A673 (cell line): ENCODE measurements around the gene TMEM14A. TPM values are rescaled to one million over a fixed set of nuclear protein-coding genes. Genes with fewer than 3 reads are reported as not detected.
"Not testable (repeated sequence)": the region's sequence is repeated elsewhere in the genome, so short reads cannot be mapped to it uniquely, and the experiment has no call there.

Experiments
- BruUV-seq: library from RNA; stranded (reverse); fragments of 400-500 nt; replicated peaks from 2 replicates; lab custom pipeline; 2021; lab: Mats Ljungman, UMichigan
- CTCF ChIA-PET: fragments of 300-600 bp; sonication (Branson Sonifier 250); formaldehyde crosslinking; loops from one replicate; lab custom pipeline; 2022; ENCODE audit warnings: antibody characterized with exemption; lab: Charles Lee
- POLR2A ChIA-PET: fragments of 300-600 bp; sonication (Branson Sonifier 250); formaldehyde crosslinking; loops from one replicate; lab custom pipeline; 2022; ENCODE audit warnings: antibody characterized with exemption; ENCODE audit not compliant: low non-redundant PET; lab: Charles Lee
- DNase-seq: peaks from one replicate; pipeline ENCODE4 v3.0.0-alpha.2; 2015; ENCODE audit warnings: low spot score
- H3K27ac ChIP-seq: fragments of 200-600 bp; sonication (generic); 2 replicates; pipeline ENCODE4 v1.5.1; 2016; ENCODE audit warnings: mixed run types, low read depth, mild to moderate bottlenecking, mixed read lengths, antibody characterized with exemption, low read length; ENCODE audit not compliant: poor library complexity, severe bottlenecking
- H3K27me3 ChIP-seq: fragments of 200-600 bp; sonication (generic); replicated peaks from 2 replicates; pipeline ENCODE4 v1.6.1; 2017; ENCODE audit warnings: mixed run types, low read depth, mild to moderate bottlenecking, mixed read lengths, antibody characterized with exemption, low read length; ENCODE audit not compliant: insufficient read depth, poor library complexity
- H3K36me3 ChIP-seq: fragments of 200-600 bp; sonication (generic); 2 replicates; pipeline ENCODE4 v1.6.1; 2016; ENCODE audit warnings: mixed run types, mild to moderate bottlenecking, mixed read lengths, antibody characterized with exemption, low read length; ENCODE audit not compliant: insufficient read depth, poor library complexity, severe bottlenecking
- H3K4me1 ChIP-seq: fragments of 200-600 bp; sonication (generic); 2 replicates; pipeline ENCODE4 v1.6.1; 2017; ENCODE audit warnings: mixed run types, mild to moderate bottlenecking, mixed read lengths, antibody characterized with exemption, low read length; ENCODE audit not compliant: insufficient read depth, poor library complexity, severe bottlenecking
- H3K4me3 ChIP-seq: fragments of 200-600 bp; sonication (generic); 2 replicates; pipeline ENCODE4 v1.5.1; 2016; ENCODE audit warnings: low read depth, mixed run types, mild to moderate bottlenecking, mixed read lengths, low read length; ENCODE audit not compliant: poor library complexity, severe bottlenecking
- H3K9me3 ChIP-seq: fragments of 200-600 bp; sonication (generic); 2 replicates; pipeline ENCODE4 v1.6.1; 2016; ENCODE audit warnings: mixed run types, low read depth, mild to moderate bottlenecking, mixed read lengths, antibody characterized with exemption, low read length; ENCODE audit not compliant: poor library complexity, severe bottlenecking
- EZH2 ChIP-seq: fragments of 200-600 bp; sonication (generic); IDR thresholded peaks from 2 replicates; pipeline ENCODE4 v1.6.1; 2017; ENCODE audit warnings: borderline replicate concordance, low read depth, mild to moderate bottlenecking, mixed read lengths, antibody characterized with exemption, low read length; ENCODE audit not compliant: poor library complexity, severe bottlenecking
- intact Hi-C: fragments of 100-400 bp; cut with micrococcal nuclease; formaldehyde crosslinking; loops from one replicate; pipeline ENCODE4 v1.10.0; 2022; ENCODE audit not compliant: unreplicated experiment
- total RNA-seq: library from RNA; stranded (reverse); gene quantifications from 2 replicates; pipeline ENCODE4 v1.2.3, GENCODE V29; 2021
- TF ChIP-seq, protein P1 (sequence below): fragments of 300-800, 200-600 bp; sonication (generic); conservative IDR thresholded peaks from 2 replicates; pipeline ENCODE4 v1.5.1; 2017; ENCODE audit warnings: low read depth, mild to moderate bottlenecking, antibody characterized with exemption, low read length, moderate library complexity, mixed read lengths

The TMEM14A gene
- total RNA-seq, 1 experiment from 2014 or later, result 8.4 TPM

DNA sequence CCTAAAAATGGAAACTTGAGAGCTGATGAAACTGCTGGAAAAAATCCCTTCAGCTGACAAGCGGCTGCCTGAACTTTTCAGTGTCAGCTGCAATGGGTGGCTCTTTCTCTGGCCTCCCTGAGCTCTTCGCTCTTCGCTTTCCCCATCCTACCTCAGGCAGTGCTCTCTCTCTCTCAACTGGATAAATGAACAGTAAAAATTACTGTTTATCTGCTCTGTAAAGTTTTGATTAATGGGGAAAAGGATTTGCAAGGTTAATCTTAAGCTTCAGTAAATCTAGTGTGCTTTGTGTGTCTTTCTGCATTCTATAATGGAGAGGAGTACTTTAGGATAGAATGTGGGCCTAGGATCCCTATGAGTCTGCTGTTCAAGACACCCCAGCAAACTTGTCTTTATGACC, 35.1 kb downstream of the TMEM14A start:
- no peaks in the 10 kb centered on the region for H3K4me1 ChIP-seq
- ChIA-PET POLR2A (no interaction called here), CTCF (no interaction called here)
- no TSS peak for BruUV-seq
- H3K27ac ChIP-seq, result no peak overlapping the region
- no peaks in the 10 kb centered on the region for H3K36me3 ChIP-seq
- DNase-seq, result no peak
- H3K27me3 ChIP-seq, result no peaks in the 10 kb centered on the region
- H3K4me3 ChIP-seq, result no peak overlapping the region
- peaks cover 7% of the 10 kb centered on the region for H3K9me3 ChIP-seq
- TF ChIP-seq EZH2, result no peak
- TF ChIP-seq, protein P1, sequence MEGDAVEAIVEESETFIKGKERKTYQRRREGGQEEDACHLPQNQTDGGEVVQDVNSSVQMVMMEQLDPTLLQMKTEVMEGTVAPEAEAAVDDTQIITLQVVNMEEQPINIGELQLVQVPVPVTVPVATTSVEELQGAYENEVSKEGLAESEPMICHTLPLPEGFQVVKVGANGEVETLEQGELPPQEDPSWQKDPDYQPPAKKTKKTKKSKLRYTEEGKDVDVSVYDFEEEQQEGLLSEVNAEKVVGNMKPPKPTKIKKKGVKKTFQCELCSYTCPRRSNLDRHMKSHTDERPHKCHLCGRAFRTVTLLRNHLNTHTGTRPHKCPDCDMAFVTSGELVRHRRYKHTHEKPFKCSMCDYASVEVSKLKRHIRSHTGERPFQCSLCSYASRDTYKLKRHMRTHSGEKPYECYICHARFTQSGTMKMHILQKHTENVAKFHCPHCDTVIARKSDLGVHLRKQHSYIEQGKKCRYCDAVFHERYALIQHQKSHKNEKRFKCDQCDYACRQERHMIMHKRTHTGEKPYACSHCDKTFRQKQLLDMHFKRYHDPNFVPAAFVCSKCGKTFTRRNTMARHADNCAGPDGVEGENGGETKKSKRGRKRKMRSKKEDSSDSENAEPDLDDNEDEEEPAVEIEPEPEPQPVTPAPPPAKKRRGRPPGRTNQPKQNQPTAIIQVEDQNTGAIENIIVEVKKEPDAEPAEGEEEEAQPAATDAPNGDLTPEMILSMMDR, result no peak
- intact Hi-C loops, result no loop called here

DNA sequence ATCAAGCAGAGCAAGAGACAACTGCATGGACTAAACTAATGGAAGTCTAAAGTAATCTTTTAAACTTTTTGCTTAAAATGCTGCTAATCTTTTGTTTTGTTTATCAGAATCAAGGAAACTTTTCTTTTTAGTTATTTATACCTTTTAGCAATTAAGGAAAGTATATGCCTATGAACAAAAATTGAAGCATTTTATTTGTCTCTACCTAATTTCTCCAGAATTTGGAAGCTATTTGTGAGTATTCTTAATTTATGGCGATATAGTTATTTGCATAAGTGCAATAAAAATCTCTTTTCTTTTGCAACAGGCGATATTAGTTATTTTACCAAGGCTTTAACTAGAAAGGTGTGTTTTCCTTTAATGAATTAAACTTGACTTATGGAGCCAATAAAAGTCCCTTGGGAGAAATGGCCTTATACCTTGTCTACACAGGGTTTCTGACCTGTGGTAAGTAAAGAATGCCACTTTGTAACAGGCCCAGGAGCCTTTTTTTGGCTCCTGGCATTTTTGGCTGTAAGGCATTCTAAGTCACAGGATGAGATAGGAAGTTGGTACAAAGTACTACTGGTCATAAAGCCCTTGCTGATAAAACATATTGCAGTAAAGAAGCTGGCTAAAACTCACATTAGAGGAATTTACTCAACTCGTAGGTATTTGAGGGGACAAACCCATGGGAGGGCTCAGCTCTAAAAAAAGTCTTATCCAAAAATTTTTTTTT, 37.2 kb downstream of the TMEM14A start:
- Histone ChIP-seq H3K36me3 (no peaks in the 10 kb centered on the region), H3K4me1 (no peaks in the 10 kb centered on the region), H3K27me3 (no peaks in the 10 kb centered on the region), H3K9me3 (peaks cover 7% of the 10 kb centered on the region), H3K27ac (no peak overlapping the region), H3K4me3 (no peak overlapping the region)
- intact Hi-C loops, result no loop called here
- DNase-seq, result no peak
- CTCF ChIA-PET, result no interaction called here
- POLR2A ChIA-PET, result no interaction called here
- no TSS peak for BruUV-seq
- TF ChIP-seq, protein P1, result no peak
- no peak for TF ChIP-seq EZH2

DNA sequence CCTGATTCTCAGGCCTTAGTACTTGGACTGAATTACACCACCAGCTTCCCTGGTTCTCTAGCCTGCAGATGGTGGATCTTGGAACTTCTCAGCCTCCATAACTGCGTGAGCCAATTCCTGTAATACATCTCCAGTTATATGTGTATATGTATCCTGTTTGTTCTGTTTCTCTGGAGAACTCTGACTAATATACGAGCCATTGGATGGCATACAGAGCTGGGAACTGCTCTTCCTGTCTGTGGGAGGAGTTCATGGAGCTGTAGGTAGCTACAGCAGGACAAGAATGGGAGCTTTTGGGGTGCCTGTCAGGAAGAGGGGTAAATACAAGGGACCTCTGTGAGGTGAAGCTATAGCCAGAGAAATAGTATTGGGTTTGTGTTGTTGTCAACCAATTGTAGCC, 41.2 kb downstream of the TMEM14A start:
- ChIA-PET POLR2A (no interaction called here), CTCF (no interaction called here)
- Histone ChIP-seq H3K9me3 (peaks cover 7% of the 10 kb centered on the region), H3K27ac (no peak overlapping the region), H3K36me3 (no peaks in the 10 kb centered on the region), H3K4me3 (no peak overlapping the region), H3K4me1 (no peaks in the 10 kb centered on the region), H3K27me3 (no peaks in the 10 kb centered on the region)
- TF ChIP-seq, protein P1, result no peak
- TF ChIP-seq EZH2, result no peak
- intact Hi-C loops, result no loop called here
- no TSS peak for BruUV-seq
- no peak for DNase-seq

DNA sequence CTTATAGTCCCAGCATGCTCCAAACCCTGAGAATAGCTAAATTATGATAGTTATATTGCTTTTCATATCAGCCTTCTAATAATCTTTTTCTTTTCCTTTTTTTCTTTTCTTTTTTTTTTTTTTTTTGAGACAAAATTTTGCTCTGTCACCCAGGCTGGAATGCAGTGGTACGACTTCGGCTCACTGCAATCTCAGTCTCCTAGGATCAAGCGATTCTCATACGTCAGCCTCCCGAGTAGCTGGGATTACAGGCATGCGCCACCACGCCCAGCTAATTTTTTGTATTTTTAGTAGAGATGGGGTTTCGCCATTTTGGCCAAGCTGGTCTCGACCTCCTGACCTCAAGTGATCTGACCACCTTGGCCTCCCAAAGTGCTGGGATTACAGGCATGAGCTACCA, 43.8 kb downstream of the TMEM14A start:
- POLR2A ChIA-PET, H3K4me1 ChIP-seq, H3K27me3 ChIP-seq, CTCF ChIA-PET, BruUV-seq, H3K36me3 ChIP-seq, intact Hi-C loops, H3K4me3 ChIP-seq, H3K27ac ChIP-seq, DNase-seq, H3K9me3 ChIP-seq: not testable (repeated sequence)
